PC-9 (cell line): ENCODE data around the gene PRIM1. TPM values are rescaled to one million over a fixed set of nuclear protein-coding genes. Genes with fewer than 3 reads are reported as not detected.
A peak's percentile ranks its signal among the peaks of the same experiment; 100 is the strongest.

Experiments used
- BruUV-seq: library from RNA; stranded (reverse); fragments of 400-500 nt; replicated peaks from 2 replicates; lab custom pipeline; 2021; lab: Mats Ljungman, UMichigan
- CTCF ChIA-PET: fragments of 300-600 bp; sonication (Branson Sonifier 250); formaldehyde crosslinking; loops from one replicate; lab custom pipeline; 2022; ENCODE audit warnings: antibody characterized with exemption; lab: Charles Lee
- POLR2A ChIA-PET: fragments of 300-600 bp; sonication (Branson Sonifier 250); formaldehyde crosslinking; loops from one replicate; lab custom pipeline; 2022; ENCODE audit warnings: antibody characterized with exemption; ENCODE audit not compliant: unreplicated experiment; lab: Charles Lee
- DNase-seq, 2 experiments: peaks; one replicate each; pipeline versions ENCODE4 v3.0.0 to v3.0.0-alpha.2; 2015 to 2022; ENCODE audit warnings: mixed read lengths in 1 of 2
- H2AFZ ChIP-seq: fragments of 200-600 bp; sonication (generic); 2 replicates; pipeline ENCODE4 v1.8.1; 2017; ENCODE audit warnings: antibody characterized with exemption
- H3F3A ChIP-seq: fragments of 200-600 bp; sonication (generic); 2 replicates; pipeline ENCODE4 v1.8.1; 2017; ENCODE audit warnings: antibody characterized with exemption, mild to moderate bottlenecking, low read depth; ENCODE audit not compliant: insufficient read depth
- H3K27ac ChIP-seq: fragments of 200-600 bp; sonication (generic); 2 replicates; pipeline ENCODE4 v1.6.1; 2016; ENCODE audit warnings: mixed run types
- H3K27me3 ChIP-seq: fragments of 200-600 bp; sonication (generic); 2 replicates; pipeline ENCODE4 v1.6.1; 2016; ENCODE audit warnings: low read depth, mixed run types; ENCODE audit not compliant: insufficient read depth
- H3K36me3 ChIP-seq: fragments of 200-600 bp; sonication (generic); 2 replicates; pipeline ENCODE4 v1.6.1; 2016; ENCODE audit warnings: low read depth, mixed run types
- H3K4me1 ChIP-seq: fragments of 200-600 bp; sonication (generic); replicated peaks from 2 replicates; pipeline ENCODE4 v1.6.1; 2016; ENCODE audit warnings: mixed run types; ENCODE audit not compliant: insufficient read depth
- H3K4me2 ChIP-seq: fragments of 200-600 bp; sonication (generic); 2 replicates; pipeline ENCODE4 v1.6.1; 2017; ENCODE audit warnings: mixed run types
- H3K4me3 ChIP-seq: fragments of 200-600 bp; sonication (generic); 2 replicates; pipeline ENCODE4 v1.6.1; 2016; ENCODE audit warnings: mixed run types
- H3K79me2 ChIP-seq: fragments of 200-600 bp; sonication (generic); 2 replicates; pipeline ENCODE4 v1.6.1; 2017; ENCODE audit warnings: low read depth, mixed run types
- H3K9me2 ChIP-seq: fragments of 200-600 bp; sonication (generic); 2 replicates; pipeline ENCODE4 v1.8.1; 2017; ENCODE audit warnings: mild to moderate bottlenecking; ENCODE audit not compliant: insufficient read depth
- H3K9me3 ChIP-seq: fragments of 200-600 bp; sonication (generic); 2 replicates; pipeline ENCODE4 v1.8.1; 2016; ENCODE audit warnings: low read depth; ENCODE audit not compliant: insufficient read depth
- H4K20me1 ChIP-seq: fragments of 200-600 bp; sonication (generic); 2 replicates; pipeline ENCODE4 v1.8.1; 2017; ENCODE audit not compliant: insufficient read depth
- CTCF ChIP-seq: fragments of 200-600 bp; sonication (generic); conservative IDR thresholded peaks from 2 replicates; pipeline ENCODE4 v1.6.1; 2017; ENCODE audit warnings: mixed run types, antibody characterized with exemption, mild to moderate bottlenecking, moderate library complexity
- EZH2 ChIP-seq: fragments of 200-600 bp; sonication (generic); IDR thresholded peaks from 2 replicates; pipeline ENCODE4 v1.8.0; 2017; ENCODE audit warnings: antibody characterized with exemption, low read depth
- intact Hi-C: fragments of 100-400 bp; cut with micrococcal nuclease; formaldehyde crosslinking; loops from one replicate; pipeline ENCODE4 v1.10.0; 2022; ENCODE audit not compliant: unreplicated experiment
- total RNA-seq: library from RNA; stranded (reverse); gene quantifications from 2 replicates; pipeline ENCODE4 v1.2.3, GENCODE V29; 2021

The PRIM1 gene
- total RNA-seq, 1 experiment from 2014 or later = 35.8 TPM

GRCh38 chr12:56688846-56689109 lies 63.3 kb downstream of the PRIM1 start:
- Histone ChIP-seq H3K27ac (peak overlapping the region; percentile 94), H3K9me2 (no peaks in the 10 kb centered on the region), H3K4me3 (peak overlapping the region; percentile 71), H4K20me1 (peaks cover 34% of the 10 kb centered on the region), H3K36me3 (peaks cover 18% of the 10 kb centered on the region; the same call in 1 of the 2 replicates), H2AFZ (peak overlapping the region; percentile 79), H3K4me2 (peak overlapping the region; percentile 90), H3K79me2 (peaks cover 42% of the 10 kb centered on the region), H3K27me3 (no peaks in the 10 kb centered on the region), H3K4me1 (peaks cover 14% of the 10 kb centered on the region), H3K9me3 (no peaks in the 10 kb centered on the region), H3F3A (peaks cover 39% of the 10 kb centered on the region)
- BruUV-seq = TSS peak; percentile 99
- TF ChIP-seq EZH2 = no peak
- no peak for TF ChIP-seq CTCF
- intact Hi-C loops = loop anchor here (1.0 to 2.0 kb wide), 5 partner anchors 37 to 400 kb away; partner anchors contain the start of genes NACA and PRIM1
- ChIA-PET POLR2A (interaction anchor here (0.6 to 2.0 kb wide), 9 partner anchors 30 to 542 kb away, joined by 3 to 8 read pairs (median 3); partner anchors contain the start of genes NACA and STAT2), CTCF (interaction anchor here (1.0 kb wide), 1 partner anchor 52 kb away, joined by 4 read pairs; no protein-coding TSS in a partner anchor)
- no peak for DNase-seq

GRCh38 chr12:56688129-56688845 lies 63.8 kb downstream of the PRIM1 start, which contains the start of gene PTGES3:
Gene PTGES3 (minus strand): TSS chr12:56688284. CDS start chr12:56687999, 285 bp downstream.
- Histone ChIP-seq H2AFZ (peak within 1 kb of the TSS; percentile 79), H3K79me2 (peaks cover 47% of the 10 kb centered on the region), H3K9me3 (no peaks in the 10 kb centered on the region), H3K4me2 (peak within 1 kb of the TSS; percentile 96), H3K4me1 (peaks cover 15% of the 10 kb centered on the region), H3K4me3 (peak within 1 kb of the TSS; percentile 97), H3F3A (peaks cover 39% of the 10 kb centered on the region), H3K36me3 (peaks cover 18% of the 10 kb centered on the region; the same call in 1 of the 2 replicates), H3K27ac (peak within 1 kb of the TSS; percentile 94), H3K9me2 (no peaks in the 10 kb centered on the region), H3K27me3 (no peaks in the 10 kb centered on the region), H4K20me1 (peaks cover 39% of the 10 kb centered on the region)
- intact Hi-C loops = loop anchor here (1.0 to 2.0 kb wide), 5 partner anchors 37 to 400 kb away; partner anchors contain the start of genes NACA and PRIM1
- TF ChIP-seq EZH2 (no peak), CTCF (no peak)
- BruUV-seq = no TSS peak
- ChIA-PET CTCF (interaction anchor here (0.7 to 1.6 kb wide), 2 partner anchors 51 to 87 kb away, joined by 3 to 7 read pairs; no protein-coding TSS in a partner anchor), POLR2A (interaction anchor here (0.6 to 2.0 kb wide), 12 partner anchors 33 to 542 kb away, joined by 3 to 27 read pairs (median 4); partner anchors contain the start of genes NACA and STAT2)
- peak; percentile 92 to 97 for DNase-seq

GRCh38 chr12:56687223-56688128 lies 64.6 kb downstream of the PRIM1 start:
- H3K9me3 ChIP-seq = no peaks in the 10 kb centered on the region
- H3K4me1 ChIP-seq = peaks cover 15% of the 10 kb centered on the region
- peaks cover 46% of the 10 kb centered on the region for H3F3A ChIP-seq
- ChIA-PET POLR2A (interaction anchor here (0.6 to 2.0 kb wide), 8 partner anchors 29 to 495 kb away, joined by 3 to 27 read pairs (median 5); partner anchors contain the start of gene NACA), CTCF (interaction anchor here (0.7 to 1.6 kb wide), 2 partner anchors 51 to 86 kb away, joined by 3 to 7 read pairs; no protein-coding TSS in a partner anchor)
- peaks cover 55% of the 10 kb centered on the region for H3K79me2 ChIP-seq
- H3K36me3 ChIP-seq = peaks cover 24% of the 10 kb centered on the region
- TSS peak; percentile 54 for BruUV-seq
- peaks cover 47% of the 10 kb centered on the region for H4K20me1 ChIP-seq
- peak overlapping the region; percentile 97 for H3K4me3 ChIP-seq
- H3K27ac ChIP-seq = peak overlapping the region; percentile 94
- no peaks in the 10 kb centered on the region for H3K27me3 ChIP-seq
- TF ChIP-seq EZH2 (no peak), CTCF (no peak)
- intact Hi-C loops = loop anchor here (1.0 to 2.0 kb wide), 6 partner anchors 27 to 401 kb away; partner anchors contain the start of genes NACA and PRIM1
- peak overlapping the region; percentile 96 for H3K4me2 ChIP-seq
- peak in 1 of 2 experiments; percentile 28 for DNase-seq
- peak overlapping the region; percentile 69 for H2AFZ ChIP-seq
- no peaks in the 10 kb centered on the region for H3K9me2 ChIP-seq
